DND-41 (cell line): ENCODE results near the gene SCN10A.

Experiments used
- ATAC-seq: fragments of 200-7000 bp; cut with Tn5 transposase; 3 replicates; pipeline ENCODE4 v1.9.1; 2021; ENCODE audit warnings: low read depth; ENCODE audit not compliant: insufficient read depth
- DNase-seq: peaks from one replicate; pipeline ENCODE4 v3.0.0-alpha.2; 2020
- H2AFZ ChIP-seq: 2 replicates; pipeline ENCODE4 v1.6.0; 2012; ENCODE audit warnings: low read depth, low read length
- H3K27ac ChIP-seq: 2 replicates; pipeline ENCODE4 v1.5.1; 2012; ENCODE audit warnings: low read length, inconsistent platforms
- H3K27me3 ChIP-seq: fragments of 200-600 bp; sonication (generic); 2 replicates; pipeline ENCODE4 v1.6.0; 2012; ENCODE audit warnings: low read length, mild to moderate bottlenecking, inconsistent platforms; ENCODE audit not compliant: insufficient read depth, poor library complexity
- H3K36me3 ChIP-seq: 2 replicates; pipeline ENCODE4 v1.5.1; 2012; ENCODE audit warnings: low read length, inconsistent platforms; ENCODE audit not compliant: insufficient read depth
- H3K4me1 ChIP-seq: 2 replicates; pipeline ENCODE4 v1.5.1; 2012; ENCODE audit warnings: mild to moderate bottlenecking, low read length; ENCODE audit not compliant: insufficient read depth
- H3K4me2 ChIP-seq: 2 replicates; pipeline ENCODE4 v1.6.0; 2012; ENCODE audit warnings: mild to moderate bottlenecking, moderate library complexity, low read length, inconsistent platforms; ENCODE audit not compliant: insufficient read depth
- H3K4me3 ChIP-seq, 2 experiments: fragments of 200-600 bp in 1 of 2; shearing (Covaris generic) in 1 of 2; 2 replicates each; pipeline ENCODE4 v1.5.1; 2012 to 2016; ENCODE audit warnings: inconsistent platforms in 2 of 2, low read length in 2 of 2, mild to moderate bottlenecking in 2 of 2, low read depth in 1 of 2, moderate library complexity in 1 of 2
- H3K79me2 ChIP-seq: 2 replicates; pipeline ENCODE4 v1.6.0; 2012; ENCODE audit warnings: low read length, inconsistent platforms; ENCODE audit not compliant: insufficient read depth
- H3K9ac ChIP-seq: 2 replicates; pipeline ENCODE4 v1.6.0; 2012; ENCODE audit warnings: low read depth, mild to moderate bottlenecking, inconsistent platforms, low read length, moderate library complexity
- H3K9me3 ChIP-seq: 2 replicates; pipeline ENCODE4 v1.5.1; 2012; ENCODE audit warnings: low read length, moderate library complexity, mild to moderate bottlenecking, inconsistent platforms; ENCODE audit not compliant: insufficient read depth, severe bottlenecking
- H4K20me1 ChIP-seq: 2 replicates; pipeline ENCODE4 v1.6.0; 2012; ENCODE audit warnings: low read length; ENCODE audit not compliant: insufficient read depth
- EZH2 ChIP-seq: IDR thresholded peaks from 3 replicates; pipeline ENCODE4 v1.6.1; 2012; ENCODE audit warnings: borderline replicate concordance, low read depth, mild to moderate bottlenecking, moderate library complexity, low read length, inconsistent platforms; ENCODE audit not compliant: severe bottlenecking
- TF ChIP-seq, protein P1 (sequence below): IDR thresholded peaks from 2 replicates; pipeline ENCODE4 v1.5.1; 2012; ENCODE audit warnings: borderline replicate concordance, low read length, moderate library complexity, mild to moderate bottlenecking; ENCODE audit not compliant: poor library complexity, severe bottlenecking; ENCODE audit errors: extremely low read depth

SCN10A gene

DNA sequence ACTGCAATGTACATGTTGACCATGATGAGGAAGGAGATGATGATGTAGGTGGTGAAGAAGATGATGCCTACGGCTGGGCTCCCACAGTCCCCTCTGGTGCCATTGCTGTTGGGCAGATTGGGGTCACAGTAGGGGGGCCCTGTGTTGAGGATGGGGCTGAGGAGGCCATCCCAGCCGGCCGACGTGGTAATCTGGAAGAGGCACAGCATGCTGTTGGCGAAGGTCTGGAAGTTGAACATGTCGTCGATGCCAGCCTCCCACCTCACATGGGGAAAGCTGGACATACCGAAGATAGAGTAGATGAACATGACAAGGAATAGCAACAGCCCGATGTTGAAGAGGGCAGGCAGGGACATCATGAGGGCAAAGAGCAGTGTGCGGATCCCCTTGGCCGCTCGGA, 118.0 kb downstream of the SCN10A start:
- Histone ChIP-seq H3K4me3 (no peak overlapping the region), H3K79me2 (no peaks in the 10 kb centered on the region), H3K27ac (no peak overlapping the region), H3K4me1 (no peaks in the 10 kb centered on the region), H4K20me1 (no peaks in the 10 kb centered on the region), H2AFZ (no peak overlapping the region), H3K27me3 (peaks cover 11% of the 10 kb centered on the region), H3K4me2 (no peak overlapping the region), H3K9ac (no peak overlapping the region), H3K36me3 (no peaks in the 10 kb centered on the region), H3K9me3 (no peaks in the 10 kb centered on the region)
- ATAC-seq: no peak
- DNase-seq: no peak
- TF ChIP-seq EZH2: no peak
- TF ChIP-seq, protein P1, sequence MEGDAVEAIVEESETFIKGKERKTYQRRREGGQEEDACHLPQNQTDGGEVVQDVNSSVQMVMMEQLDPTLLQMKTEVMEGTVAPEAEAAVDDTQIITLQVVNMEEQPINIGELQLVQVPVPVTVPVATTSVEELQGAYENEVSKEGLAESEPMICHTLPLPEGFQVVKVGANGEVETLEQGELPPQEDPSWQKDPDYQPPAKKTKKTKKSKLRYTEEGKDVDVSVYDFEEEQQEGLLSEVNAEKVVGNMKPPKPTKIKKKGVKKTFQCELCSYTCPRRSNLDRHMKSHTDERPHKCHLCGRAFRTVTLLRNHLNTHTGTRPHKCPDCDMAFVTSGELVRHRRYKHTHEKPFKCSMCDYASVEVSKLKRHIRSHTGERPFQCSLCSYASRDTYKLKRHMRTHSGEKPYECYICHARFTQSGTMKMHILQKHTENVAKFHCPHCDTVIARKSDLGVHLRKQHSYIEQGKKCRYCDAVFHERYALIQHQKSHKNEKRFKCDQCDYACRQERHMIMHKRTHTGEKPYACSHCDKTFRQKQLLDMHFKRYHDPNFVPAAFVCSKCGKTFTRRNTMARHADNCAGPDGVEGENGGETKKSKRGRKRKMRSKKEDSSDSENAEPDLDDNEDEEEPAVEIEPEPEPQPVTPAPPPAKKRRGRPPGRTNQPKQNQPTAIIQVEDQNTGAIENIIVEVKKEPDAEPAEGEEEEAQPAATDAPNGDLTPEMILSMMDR: no peak

DNA sequence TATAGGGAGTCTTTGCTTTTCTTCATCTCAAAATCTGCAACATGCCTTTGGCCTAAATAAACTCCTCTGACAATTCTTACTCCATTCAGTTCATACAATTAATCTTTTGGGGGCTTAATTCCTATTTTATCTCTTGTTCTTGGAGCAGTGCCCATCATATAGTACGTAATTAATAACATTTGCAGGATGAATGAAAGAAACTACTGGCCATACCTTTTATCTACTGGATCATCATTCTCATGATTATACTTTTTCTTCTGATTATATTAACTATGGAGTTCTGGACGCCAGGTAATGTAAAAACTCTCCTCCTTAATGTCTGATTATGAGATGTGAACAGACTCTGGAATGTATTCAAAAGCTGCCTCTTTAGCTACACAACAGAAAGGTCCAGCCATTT, 120.0 kb downstream of the SCN10A start:
- DNase-seq: no peak

DNA sequence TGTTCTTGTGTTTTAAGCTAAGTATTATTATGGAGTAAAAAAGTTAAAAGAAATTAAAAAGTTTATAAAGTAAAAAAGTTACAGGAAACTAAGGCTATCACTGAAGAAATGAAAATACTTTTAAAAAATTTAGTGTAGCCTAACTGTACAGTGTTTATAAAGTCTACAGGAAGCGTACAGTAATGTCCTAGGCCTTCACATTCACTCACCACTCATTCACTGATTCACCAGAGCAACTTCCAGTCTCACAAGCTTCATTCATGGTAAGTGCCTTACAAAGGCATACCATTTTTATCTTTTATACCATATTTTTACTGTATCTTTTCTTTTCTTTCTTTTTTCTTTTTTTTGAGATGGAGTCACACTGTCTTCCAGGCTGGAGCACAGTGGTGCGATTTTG, 125.8 kb downstream of the SCN10A start:
- DNase-seq: no peak
- Histone ChIP-seq H3K79me2 (no peaks in the 10 kb centered on the region), H3K4me1 (no peaks in the 10 kb centered on the region), H3K4me3 (no peak overlapping the region), H3K27me3 (no peaks in the 10 kb centered on the region), H3K9me3 (no peaks in the 10 kb centered on the region), H2AFZ (no peak overlapping the region), H3K9ac (no peak overlapping the region), H3K4me2 (no peak overlapping the region), H3K36me3 (no peaks in the 10 kb centered on the region), H4K20me1 (no peaks in the 10 kb centered on the region), H3K27ac (no peak overlapping the region)
- ATAC-seq: no peak
- TF ChIP-seq EZH2: no peak
- TF ChIP-seq, protein P1: no peak

More for the DNA sequence above, 120.0 kb downstream of the SCN10A start:
- no peaks in the 10 kb centered on the region for H3K9me3 ChIP-seq
- H3K9ac ChIP-seq: no peak overlapping the region
- no peak for ATAC-seq
- no peak overlapping the region for H3K27ac ChIP-seq
- H4K20me1 ChIP-seq: no peaks in the 10 kb centered on the region
- no peaks in the 10 kb centered on the region for H3K79me2 ChIP-seq
- no peak for TF ChIP-seq EZH2
- TF ChIP-seq, protein P1: no peak
- H3K36me3 ChIP-seq: no peaks in the 10 kb centered on the region
- no peaks in the 10 kb centered on the region for H3K4me1 ChIP-seq
- H2AFZ ChIP-seq: no peak overlapping the region
- H3K4me2 ChIP-seq: no peak overlapping the region
- peaks cover 6% of the 10 kb centered on the region for H3K27me3 ChIP-seq
- H3K4me3 ChIP-seq: no peak overlapping the region

DNA sequence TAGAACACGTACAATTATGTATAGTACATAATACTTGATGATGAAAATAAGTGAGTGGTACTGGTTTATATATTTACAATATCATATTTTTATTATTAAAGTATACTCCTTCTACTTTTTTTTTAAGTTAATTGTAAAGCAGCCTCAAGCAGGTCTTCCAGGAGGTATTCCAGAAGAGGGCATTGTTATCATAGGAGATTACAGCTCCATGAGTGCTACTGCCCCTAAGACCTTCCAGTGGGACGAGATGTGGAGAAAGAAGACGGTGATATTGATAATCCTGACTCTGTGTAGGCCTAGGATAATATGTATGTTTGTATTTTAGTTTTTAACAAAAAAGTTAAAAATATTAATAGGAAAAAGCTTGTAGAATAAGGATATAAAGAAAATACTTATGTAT, 126.2 kb downstream of the SCN10A start:
- Histone ChIP-seq H3K4me1 (no peaks in the 10 kb centered on the region), H3K27ac (no peak overlapping the region), H3K4me2 (no peak overlapping the region), H3K9ac (no peak overlapping the region), H3K27me3 (peaks cover 3% of the 10 kb centered on the region), H4K20me1 (no peaks in the 10 kb centered on the region), H3K36me3 (no peaks in the 10 kb centered on the region), H3K79me2 (no peaks in the 10 kb centered on the region), H2AFZ (no peak overlapping the region), H3K4me3 (no peak overlapping the region), H3K9me3 (no peaks in the 10 kb centered on the region)
- DNase-seq: no peak
- ATAC-seq: no peak
- TF ChIP-seq, protein P1: no peak
- TF ChIP-seq EZH2: no peak
